HepG2 (cell line): Measurements from ENCODE around the gene TSPAN17. TPM values are rescaled to one million over a fixed set of nuclear protein-coding genes. Genes with fewer than 3 reads are reported as not detected.
A peak's percentile ranks its signal among the peaks of the same experiment; 100 is the strongest.

Experiments
- CBX2 ChIP-seq, 2 experiments: fragments of 200-600 bp in 1 of 2; sonication (generic); formaldehyde crosslinking in 1 of 2; IDR thresholded peaks; 2 replicates each; pipeline versions ENCODE4 v1.7.0 to v1.8.1; 2018 to 2022; ENCODE audit warnings: low read depth in 2 of 2, low read length in 1 of 2, mild to moderate bottlenecking in 1 of 2, missing genetic modification reagents in 1 of 2
- E2F1 ChIP-seq: sonication (generic); formaldehyde crosslinking; IDR thresholded peaks from 2 replicates; pipeline ENCODE4 v1.5.0; 2020; ENCODE audit warnings: missing genetic modification reagents
- MEIS2 ChIP-seq: sonication (generic); formaldehyde crosslinking; IDR thresholded peaks from 2 replicates; pipeline ENCODE4 v1.9.0; 2021; ENCODE audit warnings: mild to moderate bottlenecking, missing genetic modification reagents
- NRL ChIP-seq: sonication (generic); formaldehyde crosslinking; IDR thresholded peaks from 2 replicates; pipeline ENCODE4 v1.5.0; 2020; ENCODE audit warnings: missing genetic modification reagents, mild to moderate bottlenecking, moderate library complexity, borderline replicate concordance
- PHF20 ChIP-seq: sonication (generic); formaldehyde crosslinking; IDR thresholded peaks from 2 replicates; pipeline ENCODE4 v1.5.0; 2020; ENCODE audit warnings: mild to moderate bottlenecking, missing genetic modification reagents
- RELA ChIP-seq: sonication (generic); formaldehyde crosslinking; IDR thresholded peaks from 2 replicates; pipeline ENCODE4 v1.4.0; 2020; ENCODE audit warnings: missing genetic modification reagents
- SAP130 ChIP-seq: IDR thresholded peaks from 2 replicates; pipeline ENCODE4 v1.6.1; 2016; ENCODE audit warnings: low read depth
- SNAPC2 ChIP-seq: sonication (generic); formaldehyde crosslinking; IDR thresholded peaks from 2 replicates; pipeline ENCODE4 v1.8.1; 2022; ENCODE audit warnings: mild to moderate bottlenecking, missing genetic modification reagents
- SNAPC5 ChIP-seq: sonication (generic); formaldehyde crosslinking; IDR thresholded peaks from 2 replicates; pipeline ENCODE4 v1.8.1; 2023; ENCODE audit warnings: mild to moderate bottlenecking, missing genetic modification reagents, borderline replicate concordance
- SRSF4 ChIP-seq: fragments of 200-400 bp; formaldehyde crosslinking; IDR thresholded peaks from one replicate; pipeline ENCODE4 v1.6.1; 2018; ENCODE audit warnings: mild to moderate bottlenecking, low read depth, low read length, moderate library complexity; ENCODE audit not compliant: poor library complexity, severe bottlenecking
- WIZ ChIP-seq: sonication (generic); formaldehyde crosslinking; IDR thresholded peaks from 2 replicates; pipeline ENCODE4 v1.5.1; 2020; ENCODE audit warnings: mild to moderate bottlenecking, missing genetic modification reagents
- ZBTB7B ChIP-seq: sonication (generic); formaldehyde crosslinking; IDR thresholded peaks from 2 replicates; pipeline ENCODE4 v1.4.0; 2020; ENCODE audit warnings: missing genetic modification reagents
- ZIK1 ChIP-seq: sonication (generic); formaldehyde crosslinking; IDR thresholded peaks from 2 replicates; pipeline ENCODE4 v1.5.0; 2020; ENCODE audit warnings: mild to moderate bottlenecking, low read depth, missing genetic modification reagents, borderline replicate concordance
- ZNF10 ChIP-seq: sonication (generic); formaldehyde crosslinking; IDR thresholded peaks from 2 replicates; pipeline ENCODE4 v1.4.0; 2020; ENCODE audit warnings: mild to moderate bottlenecking, low read depth, missing genetic modification reagents, borderline replicate concordance
- ZNF276 ChIP-seq: sonication (generic); formaldehyde crosslinking; IDR thresholded peaks from 2 replicates; pipeline ENCODE4 v1.4.0; 2020; ENCODE audit warnings: mild to moderate bottlenecking, low read depth, missing genetic modification reagents
- ZNF574 ChIP-seq: sonication (generic); formaldehyde crosslinking; IDR thresholded peaks from 2 replicates; pipeline ENCODE4 v1.4.0; 2020; ENCODE audit warnings: missing genetic modification reagents
- ZNF576 ChIP-seq: sonication (generic); formaldehyde crosslinking; IDR thresholded peaks from 2 replicates; pipeline ENCODE4 v1.4.0; 2020; ENCODE audit warnings: mild to moderate bottlenecking, missing genetic modification reagents
- ZNF7 ChIP-seq: IDR thresholded peaks from 2 replicates; pipeline ENCODE4 v1.6.1; 2016; ENCODE audit warnings: missing biosample characterization, missing genetic modification reagents
- ZNF720 ChIP-seq: sonication (generic); formaldehyde crosslinking; IDR thresholded peaks from 2 replicates; pipeline ENCODE4 v1.4.0; 2020; ENCODE audit warnings: missing genetic modification reagents
- polyA plus RNA-seq, 8 experiments: library from polyadenylated mRNA; depleted of rRNA in 3 of 8; stranded (reverse) in 7 of 8; unstranded in 1 of 8; fragments of >200 nt; fragmentation: Illumina TruSeq in 4 of 8; extraction: Trizol in 4 of 8; gene quantifications; 2 replicates each; pipeline versions ENCODE4 v1.2.1 to v1.2.3, GENCODE V29; 2011 to 2016; ENCODE audit warnings: low read depth in 4 of 8, missing spikeins in 1 of 8, mixed read lengths in 1 of 8; ENCODE audit not compliant: insufficient read depth in 1 of 8
- total RNA-seq, 5 experiments: library from RNA; depleted of rRNA; stranded (reverse); fragments of >200 nt; fragmentation: Illumina TruSeq; extraction: Trizol; gene quantifications; 2 replicates each; pipeline ENCODE4 v1.2.3, GENCODE V29; 2016; ENCODE audit warnings: low read depth in 1 of 5
- TF ChIP-seq, protein P1 (sequence below): sonication (generic); formaldehyde crosslinking; conservative IDR thresholded peaks from 2 replicates; pipeline ENCODE4 v1.4.0; 2020; ENCODE audit warnings: missing genetic modification reagents

The TSPAN17 gene
- total and polyA plus RNA-seq, 2 of the 13 experiments (the other 11 are each of a cell fraction or from before 2014, with no cell fraction given) = 11.5 to 15.0 TPM

- TF ChIP-seq ZNF576 (no peak), ZNF7 (CRISPR knock-in tag) (0 out of 2 replicates have a peak, but pooled peaks have one; percentile 25), WIZ (0 out of 2 replicates have a peak, but pooled peaks have one; percentile 57), SNAPC2 (CRISPR knock-in tag) (no peak), ZNF10 (CRISPR knock-in tag) (no peak), ZIK1 (CRISPR knock-in tag) (no peak), SAP130 (CRISPR knock-in tag) (peak; percentile 94), PHF20 (no peak), SRSF4 (no peak), MEIS2 (CRISPR knock-in tag) (0 out of 2 replicates have a peak, but pooled peaks have one; percentile 65), E2F1 (CRISPR knock-in tag) (no peak), ZNF276 (CRISPR knock-in tag) (no peak), ZNF574 (CRISPR knock-in tag) (peak; percentile 46; the same call in 1 of the 2 replicates), CBX2 (IDR thresholded peaks at IDR 0.05; ENCODE audit: low read depth, low read length) (no peak), CBX2 (CRISPR knock-in tag; IDR thresholded peaks at IDR 0.05; ENCODE audit: low read depth) (no peak), ZBTB7B (no peak), SNAPC5 (no peak), RELA (CRISPR knock-in tag) (no peak), NRL (no peak), ZNF720 (CRISPR knock-in tag) (no peak)
- TF ChIP-seq, protein P1, sequence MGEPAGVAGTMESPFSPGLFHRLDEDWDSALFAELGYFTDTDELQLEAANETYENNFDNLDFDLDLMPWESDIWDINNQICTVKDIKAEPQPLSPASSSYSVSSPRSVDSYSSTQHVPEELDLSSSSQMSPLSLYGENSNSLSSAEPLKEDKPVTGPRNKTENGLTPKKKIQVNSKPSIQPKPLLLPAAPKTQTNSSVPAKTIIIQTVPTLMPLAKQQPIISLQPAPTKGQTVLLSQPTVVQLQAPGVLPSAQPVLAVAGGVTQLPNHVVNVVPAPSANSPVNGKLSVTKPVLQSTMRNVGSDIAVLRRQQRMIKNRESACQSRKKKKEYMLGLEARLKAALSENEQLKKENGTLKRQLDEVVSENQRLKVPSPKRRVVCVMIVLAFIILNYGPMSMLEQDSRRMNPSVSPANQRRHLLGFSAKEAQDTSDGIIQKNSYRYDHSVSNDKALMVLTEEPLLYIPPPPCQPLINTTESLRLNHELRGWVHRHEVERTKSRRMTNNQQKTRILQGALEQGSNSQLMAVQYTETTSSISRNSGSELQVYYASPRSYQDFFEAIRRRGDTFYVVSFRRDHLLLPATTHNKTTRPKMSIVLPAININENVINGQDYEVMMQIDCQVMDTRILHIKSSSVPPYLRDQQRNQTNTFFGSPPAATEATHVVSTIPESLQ = no peak
These were observed 35.8 kb upstream of the TSPAN17 start (continued) for GRCh38 chr5:176611435-176611834.
